Heart left ventricle (tissue), 13 donors: ENCODE data around the gene CENPS.
"Not testable (repeated sequence)": the region's sequence is repeated elsewhere in the genome, so short reads cannot be mapped to it uniquely, and the experiment has no call there.

Experiments used
- POLR2A ChIP-seq, 2 donors: fragments of 450-650 bp; IDR thresholded peaks; one replicate each; pipeline ENCODE4 v1.6.1; 2017; ENCODE audit warnings: antibody characterized with exemption in 2 of 2, mild to moderate bottlenecking in 2 of 2, moderate library complexity in 2 of 2
- TF ChIP-seq, protein P1 (sequence below), 12 donors: fragments of 200-600 bp; sonication (generic) in 4 of 12; IDR thresholded peaks; one replicate each; pipeline versions ENCODE4 v1.5.0 to v1.8.0; 2018 to 2022; ENCODE audit warnings: antibody characterized with exemption in 12 of 12, mild to moderate bottlenecking in 5 of 12
- donor health status: ischemic (EF 13 %, LVEDD 7.1; RV severe dilation, severe dysfunction).
- donor health status: DM: no; HTN: yes; CAD: no.
- donor health status: DM: no; HTN: no; CAD: no.
- donor health status: ischemic (EF 25% LVEDD 6.9; RV normal size, moderate dysfunction).
- donor health status: ischemic (EF 25% LVEDD 5.7; RV mildly dilated, moderate dysfunction).
- donor health status: ischemic (EF 35%, LVEDD 5.7; RV mildly dilated, moderate dysfunction).
- donor health status: nonischemic (EF 11% LVEDD 7.7; RV severe dilation, severe dysfunction).
- donor health status: DM: yes; HTN: yes; CAD: no.
- donor health status: PGD.
- donor health status: ischemic (EF 29% LVEDD 5.4; RV normal size, mild dysfunction).
- donor health status: nonischemic (EF 23%, LVEDD 6.1; RV moderate dilation, normal function).

DNA sequence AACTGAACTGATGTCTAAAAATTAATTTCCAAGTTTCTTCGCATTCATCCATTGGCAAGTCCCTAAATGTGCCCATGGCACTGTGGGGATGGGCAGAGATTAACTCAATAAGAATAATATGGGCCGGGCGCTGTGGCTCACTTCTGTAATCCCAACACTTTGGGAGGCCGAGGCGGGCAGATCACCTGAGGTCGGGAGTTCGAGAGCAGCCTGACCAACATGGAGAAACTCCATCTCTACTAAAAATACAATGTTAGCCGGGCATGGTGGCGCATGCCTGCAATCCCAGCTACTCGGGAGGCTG is 44.0 kb downstream of the CENPS start:
- TF ChIP-seq, protein P1, sequence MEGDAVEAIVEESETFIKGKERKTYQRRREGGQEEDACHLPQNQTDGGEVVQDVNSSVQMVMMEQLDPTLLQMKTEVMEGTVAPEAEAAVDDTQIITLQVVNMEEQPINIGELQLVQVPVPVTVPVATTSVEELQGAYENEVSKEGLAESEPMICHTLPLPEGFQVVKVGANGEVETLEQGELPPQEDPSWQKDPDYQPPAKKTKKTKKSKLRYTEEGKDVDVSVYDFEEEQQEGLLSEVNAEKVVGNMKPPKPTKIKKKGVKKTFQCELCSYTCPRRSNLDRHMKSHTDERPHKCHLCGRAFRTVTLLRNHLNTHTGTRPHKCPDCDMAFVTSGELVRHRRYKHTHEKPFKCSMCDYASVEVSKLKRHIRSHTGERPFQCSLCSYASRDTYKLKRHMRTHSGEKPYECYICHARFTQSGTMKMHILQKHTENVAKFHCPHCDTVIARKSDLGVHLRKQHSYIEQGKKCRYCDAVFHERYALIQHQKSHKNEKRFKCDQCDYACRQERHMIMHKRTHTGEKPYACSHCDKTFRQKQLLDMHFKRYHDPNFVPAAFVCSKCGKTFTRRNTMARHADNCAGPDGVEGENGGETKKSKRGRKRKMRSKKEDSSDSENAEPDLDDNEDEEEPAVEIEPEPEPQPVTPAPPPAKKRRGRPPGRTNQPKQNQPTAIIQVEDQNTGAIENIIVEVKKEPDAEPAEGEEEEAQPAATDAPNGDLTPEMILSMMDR (IDR thresholded peaks at IDR 0.05) = not testable (repeated sequence)
- not testable (repeated sequence) for TF ChIP-seq POLR2A (IDR thresholded peaks at IDR 0.05)
